Kidney (tissue), 14 donors: Measurements from ENCODE around the gene AKAP9. TPM values are rescaled to one million over a fixed set of nuclear protein-coding genes. Genes with fewer than 3 reads are reported as not detected.

Experiments
- DNase-seq, 5 donors: peaks; one replicate each; pipeline ENCODE4 v3.0.0-alpha.2; 2013 to 2020
- FAIRE-seq: peaks from 2 replicates; lab custom pipeline; 2012; peaks lifted over from hg19 to GRCh38; lab: Jason Lieb, UNC
- H3K27ac ChIP-seq, 2 donors: one replicate each; pipeline ENCODE4 v1.7.0; 2013; ENCODE audit warnings: low read depth in 2 of 2, low read length in 2 of 2, inconsistent platforms in 1 of 2
- H3K27me3 ChIP-seq: one replicate; pipeline ENCODE4 v1.7.1; 2013; ENCODE audit warnings: low read length, inconsistent platforms; ENCODE audit not compliant: control insufficient read depth, insufficient read depth
- H3K36me3 ChIP-seq, 3 donors: one replicate each; pipeline versions ENCODE4 v1.7.0 to v1.7.1; 2013; ENCODE audit warnings: low read length in 3 of 3, control low read depth in 1 of 3, inconsistent platforms in 1 of 3; ENCODE audit not compliant: insufficient read depth in 3 of 3, control insufficient read depth in 2 of 3
- H3K4me1 ChIP-seq, 3 donors: one replicate each; pipeline versions ENCODE4 v1.7.0 to v1.7.1; 2013; ENCODE audit warnings: low read length in 3 of 3, inconsistent platforms in 1 of 3, low read depth in 1 of 3; ENCODE audit not compliant: control insufficient read depth in 2 of 3, insufficient read depth in 2 of 3
- H3K4me3 ChIP-seq, 3 donors: one replicate each; pipeline versions ENCODE4 v1.7.0 to v1.8.1; 2013; ENCODE audit warnings: low read length in 3 of 3, control low read depth in 1 of 3, inconsistent platforms in 1 of 3
- H3K9ac ChIP-seq, 3 donors: one replicate each; pipeline versions ENCODE4 v1.7.0 to v1.7.1; 2013; ENCODE audit warnings: low read length in 3 of 3, control low read depth in 1 of 3, inconsistent platforms in 1 of 3
- H3K9me3 ChIP-seq, 3 donors: one replicate each; pipeline versions ENCODE4 v1.7.0 to v1.7.1; 2013; ENCODE audit warnings: low read length in 3 of 3, control low read depth in 1 of 3, inconsistent platforms in 1 of 3; ENCODE audit not compliant: control insufficient read depth in 2 of 3, insufficient read depth in 1 of 3
- CTCF ChIP-seq: IDR thresholded peaks from 3 replicates; pipeline ENCODE4 v1.5.1; 2012; ENCODE audit warnings: mild to moderate bottlenecking, moderate library complexity, borderline replicate concordance; ENCODE audit not compliant: insufficient read depth; ENCODE audit errors: extremely low read depth
- intact Hi-C: fragments of 100-400 bp; cut with DNase I; formaldehyde crosslinking; loops from one replicate; pipeline ENCODE4 v1.11.1; 2022
- polyA plus RNA-seq: library from polyadenylated mRNA; stranded (reverse); fragments of 350-450 nt; fragmentation: Illumina TruSeq; extraction: RNeasy Lipid Tissue Mini Kit (QIAGEN cat#74804); gene quantifications from one replicate; pipeline ENCODE4 v1.2.3, GENCODE V29; 2014; ENCODE audit warnings: low read depth, low replicate concordance; ENCODE audit not compliant: insufficient read depth
- total RNA-seq: library from RNA; stranded (reverse); fragmentation: NEBNext Ultra II Directional; extraction: Animal tissue kit (Norgen Biotek cat#: 25700); gene quantifications from one replicate; pipeline ENCODE4 v1.2.1, GENCODE V29; 2021
- donor health status: control.
- donor health status: control.
- donor health status: control.
- donor health status: control.
- donor health status: control.
- donor health status: DM: yes; HTN: yes; CAD: no.
- donor health status: Normal renal cell carcinoma (clear cell type).

AKAP9 gene
- total and polyA plus RNA-seq, 2 donors from 2014 or later: 18.5 to 66.8 TPM

GRCh38 chr7:92119213-92119759 is 178.6 kb downstream of the AKAP9 start:
- H3K27ac ChIP-seq: no peak overlapping the region
- intact Hi-C loops: no loop called here
- peaks cover 6 to 15% (median 14%) of the 10 kb centered on the region in 3 donors for H3K36me3 ChIP-seq
- H3K27me3 ChIP-seq: no peaks in the 10 kb centered on the region
- no peak for TF ChIP-seq CTCF
- H3K9me3 ChIP-seq: no peaks in the 10 kb centered on the region
- H3K4me1 ChIP-seq: peaks cover 0 to 7% (median 0%) of the 10 kb centered on the region in 3 donors
- H3K4me3 ChIP-seq: no peak overlapping the region
- no peak overlapping the region for H3K9ac ChIP-seq
- DNase-seq (no peak), FAIRE-seq (no peak)

DNA sequence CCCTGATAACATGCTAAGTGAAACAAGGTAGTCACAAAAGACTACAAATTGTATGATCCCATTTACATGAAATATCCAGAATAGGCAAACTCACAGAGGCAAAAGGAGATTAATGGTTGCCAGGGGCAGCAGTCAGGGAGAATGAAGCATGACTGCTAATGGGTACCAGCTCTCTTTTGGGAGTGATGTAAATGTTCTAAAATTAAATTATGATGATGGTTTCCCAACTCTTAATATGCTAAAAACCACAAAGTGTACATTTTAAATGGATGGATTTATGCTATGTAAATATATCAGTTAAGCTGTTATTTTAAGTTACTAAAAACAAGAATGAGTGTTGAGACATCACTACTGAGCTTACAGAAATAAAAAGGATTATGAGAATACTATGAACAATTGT is 181.0 kb downstream of the AKAP9 start:
- no peak overlapping the region for H3K9ac ChIP-seq
- H3K4me3 ChIP-seq: no peak overlapping the region
- no peaks in the 10 kb centered on the region for H3K9me3 ChIP-seq
- H3K27me3 ChIP-seq: no peaks in the 10 kb centered on the region
- no peak overlapping the region for H3K27ac ChIP-seq
- FAIRE-seq (no peak), DNase-seq (no peak)
- peaks cover 0 to 7% (median 0%) of the 10 kb centered on the region in 3 donors for H3K4me1 ChIP-seq
- TF ChIP-seq CTCF: no peak
- intact Hi-C loops: no loop called here
- peaks cover 6 to 20% (median 11%) of the 10 kb centered on the region in 3 donors for H3K36me3 ChIP-seq

DNA sequence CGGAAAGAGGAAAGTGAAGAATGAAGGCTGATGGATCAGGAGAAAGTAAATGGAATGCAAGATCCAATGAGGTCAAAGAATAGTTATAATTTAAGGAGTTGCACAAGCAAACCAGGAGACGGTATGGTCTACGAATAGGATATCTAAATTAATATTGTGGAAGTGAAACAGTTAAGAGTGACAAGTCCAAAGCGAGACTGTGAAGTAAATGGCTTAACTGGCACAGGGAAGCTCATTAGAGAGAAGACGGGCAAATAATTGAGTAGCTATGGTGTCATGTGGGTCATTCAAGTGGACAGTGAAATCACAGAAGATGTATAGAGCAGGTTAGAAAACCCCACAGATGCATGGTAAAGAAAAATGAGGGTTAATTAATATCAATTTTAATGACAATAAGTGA is 190.4 kb downstream of the AKAP9 start:
- FAIRE-seq (no peak), DNase-seq (no peak)
- Histone ChIP-seq H3K9ac (no peak overlapping the region), H3K36me3 (peaks cover 2 to 5% (median 4%) of the 10 kb centered on the region in 3 donors), H3K4me1 (peaks cover 0 to 7% (median 0%) of the 10 kb centered on the region in 3 donors), H3K9me3 (no peaks in the 10 kb centered on the region), H3K27me3 (no peaks in the 10 kb centered on the region), H3K27ac (no peak overlapping the region), H3K4me3 (no peak overlapping the region)
- TF ChIP-seq CTCF: no peak
- intact Hi-C loops: no loop called here
